Measurements from ENCODE around the gene TRIM7. TPM values are rescaled to one million over a fixed set of nuclear protein-coding genes. Genes with fewer than 3 reads are reported as not detected.

TRIM7 gene
- total and polyA plus RNA-seq, 9 donors = 0.34 to 2.9 (median 0.82) TPM

DNA sequence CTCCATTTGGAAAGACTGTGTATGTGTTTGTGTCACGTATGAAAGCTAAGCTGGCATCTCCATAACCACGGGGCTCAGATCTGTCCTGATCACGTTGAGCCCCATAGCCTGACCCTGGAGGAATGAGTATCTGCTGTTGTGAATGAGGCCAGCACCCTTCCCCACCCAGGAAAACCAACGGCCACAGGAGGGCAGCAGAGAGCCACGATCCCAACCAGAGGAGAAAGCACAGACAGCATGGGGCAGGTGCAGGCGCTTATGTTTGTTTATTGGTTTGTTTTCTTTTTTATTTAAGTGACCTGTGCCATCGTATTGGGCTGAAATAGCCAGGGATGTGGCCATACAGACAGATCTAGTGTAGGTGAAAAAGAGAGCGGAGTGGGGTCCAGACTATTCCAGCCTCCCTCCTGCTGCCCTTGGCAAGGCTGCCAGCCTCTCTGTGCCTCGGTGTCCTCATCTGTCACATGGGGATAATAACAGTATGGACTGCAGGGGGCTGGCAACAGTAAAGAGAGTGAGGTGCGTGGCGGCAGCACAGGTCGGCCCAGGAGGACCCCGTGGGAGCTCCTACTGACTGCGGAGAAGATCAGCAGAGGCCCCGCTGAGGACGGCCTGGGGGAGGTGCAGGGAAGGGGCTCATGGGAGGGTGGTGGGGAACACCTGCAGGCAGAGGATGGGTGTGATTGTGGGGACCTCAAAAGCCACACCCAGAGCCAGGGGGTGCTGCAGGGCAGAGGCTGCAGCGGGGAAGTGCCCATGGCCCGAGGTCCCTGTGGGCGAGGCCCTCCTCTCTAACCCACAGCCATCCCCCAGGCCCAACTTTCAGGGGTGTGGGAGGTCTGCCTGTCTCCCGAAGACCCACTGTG, 45.5 kb downstream of the TRIM7 start:
- Histone ChIP-seq H3K4me3 (no peak overlapping the region), H3K9me3 (no peaks in the 10 kb centered on the region), H3K4me1 (ENCODE audit: insufficient read depth) (peaks cover 4% of the 10 kb centered on the region), H3K27me3 (no peaks in the 10 kb centered on the region), H3K36me3 (no peaks in the 10 kb centered on the region), H3K27ac (peak overlapping the region in 1 of 2 donors; percentile 64)
- intact Hi-C loops (cut with DNase I) = loop anchor here in 2 of 4 donors (5.0 to 10.0 kb wide), 2 partner anchors 375 to 377 kb away; no protein-coding TSS in a partner anchor
- no peak for TF ChIP-seq POLR2A (IDR thresholded peaks at IDR 0.05)
- TF ChIP-seq, protein P1, sequence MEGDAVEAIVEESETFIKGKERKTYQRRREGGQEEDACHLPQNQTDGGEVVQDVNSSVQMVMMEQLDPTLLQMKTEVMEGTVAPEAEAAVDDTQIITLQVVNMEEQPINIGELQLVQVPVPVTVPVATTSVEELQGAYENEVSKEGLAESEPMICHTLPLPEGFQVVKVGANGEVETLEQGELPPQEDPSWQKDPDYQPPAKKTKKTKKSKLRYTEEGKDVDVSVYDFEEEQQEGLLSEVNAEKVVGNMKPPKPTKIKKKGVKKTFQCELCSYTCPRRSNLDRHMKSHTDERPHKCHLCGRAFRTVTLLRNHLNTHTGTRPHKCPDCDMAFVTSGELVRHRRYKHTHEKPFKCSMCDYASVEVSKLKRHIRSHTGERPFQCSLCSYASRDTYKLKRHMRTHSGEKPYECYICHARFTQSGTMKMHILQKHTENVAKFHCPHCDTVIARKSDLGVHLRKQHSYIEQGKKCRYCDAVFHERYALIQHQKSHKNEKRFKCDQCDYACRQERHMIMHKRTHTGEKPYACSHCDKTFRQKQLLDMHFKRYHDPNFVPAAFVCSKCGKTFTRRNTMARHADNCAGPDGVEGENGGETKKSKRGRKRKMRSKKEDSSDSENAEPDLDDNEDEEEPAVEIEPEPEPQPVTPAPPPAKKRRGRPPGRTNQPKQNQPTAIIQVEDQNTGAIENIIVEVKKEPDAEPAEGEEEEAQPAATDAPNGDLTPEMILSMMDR (IDR thresholded peaks at IDR 0.05) = peak; percentile 63 to 81 (median 66)
- 43 to 49% (median 48%) methylated on average over 20 of the region's 20 CpGs for WGBS, 3 donors
- DNase-seq = peak; percentile 82 to 93 (median 90)

DNA sequence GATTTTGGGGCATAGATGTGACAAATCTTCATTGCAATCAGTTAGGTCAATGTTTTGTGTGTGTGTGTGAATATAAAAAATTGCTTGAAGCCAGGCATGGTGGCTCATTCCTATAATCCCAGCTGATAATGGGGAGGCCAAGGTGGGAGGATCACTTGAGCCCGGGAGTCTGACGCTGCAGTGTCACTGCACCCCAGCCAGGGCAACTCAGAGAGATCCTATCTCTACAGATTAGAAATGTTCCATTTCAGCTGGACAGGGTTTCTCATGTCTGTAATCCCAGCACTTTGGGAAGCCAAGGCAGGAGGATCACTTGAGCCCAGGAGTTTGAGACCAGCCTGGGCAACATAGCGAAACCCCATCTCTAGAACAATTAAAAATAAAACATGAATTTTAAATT, 46.1 kb downstream of the TRIM7 start:
- intact Hi-C loops (cut with DNase I) = loop anchor here in 2 of 4 donors (5.0 to 10.0 kb wide), 2 partner anchors 374 to 377 kb away; no protein-coding TSS in a partner anchor
- no peak for DNase-seq
- 70 to 72% (median 71%) methylated on average over 3 of the region's 3 CpGs for WGBS, 3 donors
- Histone ChIP-seq H3K27ac (no peak overlapping the region), H3K9me3 (no peaks in the 10 kb centered on the region), H3K36me3 (no peaks in the 10 kb centered on the region), H3K4me1 (ENCODE audit: insufficient read depth) (peaks cover 4% of the 10 kb centered on the region), H3K4me3 (no peak overlapping the region), H3K27me3 (no peaks in the 10 kb centered on the region)
- TF ChIP-seq POLR2A (IDR thresholded peaks at IDR 0.05) (no peak), EP300 (IDR thresholded peaks at IDR 0.05) (no peak)
- TF ChIP-seq, protein P1 (IDR thresholded peaks at IDR 0.05) = no peak

DNA sequence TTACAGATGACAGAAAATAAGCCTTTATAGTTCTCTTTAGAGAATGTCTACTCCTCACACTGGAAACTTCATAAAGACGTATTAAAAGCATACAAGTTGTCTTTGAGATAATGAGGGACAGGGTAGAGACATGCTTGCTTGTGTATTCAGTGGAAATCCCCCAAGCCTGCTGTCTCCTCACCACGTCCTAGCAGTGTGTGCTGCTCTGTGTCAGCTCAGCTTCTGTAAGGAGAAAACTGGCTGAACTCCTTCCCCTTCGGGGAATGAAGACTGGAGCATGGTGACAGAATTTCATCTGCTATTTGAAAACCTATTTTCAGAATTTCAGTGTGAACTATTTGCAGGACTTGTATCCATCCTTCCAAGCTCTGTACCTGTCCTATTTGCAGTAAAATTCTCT, 48.2 kb downstream of the TRIM7 start:
- Histone ChIP-seq H3K4me3 (no peak overlapping the region), H3K27me3 (no peaks in the 10 kb centered on the region), H3K27ac (no peak overlapping the region), H3K36me3 (no peaks in the 10 kb centered on the region), H3K9me3 (no peaks in the 10 kb centered on the region), H3K4me1 (ENCODE audit: insufficient read depth) (peaks cover 4% of the 10 kb centered on the region)
- TF ChIP-seq, protein P1 (IDR thresholded peaks at IDR 0.05) = no peak
- TF ChIP-seq EP300 (IDR thresholded peaks at IDR 0.05) (no peak), POLR2A (IDR thresholded peaks at IDR 0.05) (no peak)
- WGBS, 3 donors = 36 to 40% (median 39%) methylated on average over 3 of the region's 3 CpGs
- DNase-seq = no peak
- intact Hi-C loops (cut with DNase I) = loop anchor here in 2 of 4 donors (5.0 to 10.0 kb wide), 2 partner anchors 372 to 374 kb away; no protein-coding TSS in a partner anchor

DNA sequence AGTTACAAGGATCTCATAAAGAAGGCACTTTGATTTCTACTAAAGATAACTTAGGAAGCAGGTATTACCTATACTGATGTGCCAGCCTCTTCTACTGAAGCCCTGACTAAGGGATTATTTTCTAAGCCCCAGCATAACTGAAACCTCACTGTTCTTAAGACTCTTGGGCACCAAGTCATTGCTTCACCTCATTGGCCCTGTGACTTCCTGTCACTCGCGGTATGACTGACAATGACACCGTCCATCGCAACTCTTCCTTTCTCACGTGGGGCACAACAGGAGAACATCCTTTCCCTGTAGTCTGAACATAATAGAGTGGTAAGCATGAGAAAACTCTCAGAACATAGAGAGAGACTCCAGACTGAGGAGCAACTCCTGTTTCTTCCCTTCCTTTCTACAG, 51.2 kb downstream of the TRIM7 start:
- no peaks in the 10 kb centered on the region for H3K27me3 ChIP-seq
- TF ChIP-seq, protein P1 (IDR thresholded peaks at IDR 0.05) = no peak
- no peak for TF ChIP-seq EP300 (IDR thresholded peaks at IDR 0.05)
- no peak for TF ChIP-seq POLR2A (IDR thresholded peaks at IDR 0.05)
- intact Hi-C loops (cut with DNase I) = loop anchor here in 1 of 4 donors (10.0 kb wide), 1 partner anchor 369 kb away; no protein-coding TSS in a partner anchor
- H3K4me1 ChIP-seq (ENCODE audit: insufficient read depth) = no peaks in the 10 kb centered on the region
- WGBS, 3 donors = 69 to 86% (median 73%) methylated on average over 5 of the region's 5 CpGs
- H3K36me3 ChIP-seq = no peaks in the 10 kb centered on the region
- no peak overlapping the region for H3K4me3 ChIP-seq
- no peaks in the 10 kb centered on the region for H3K9me3 ChIP-seq
- DNase-seq = no peak
- H3K27ac ChIP-seq = no peak overlapping the region
